Stimulated activated CD8-positive, alpha-beta memory T cell treated with anti-CD3 and anti-CD28 coated beads, Interleukin-4, amount 100 ng/mL, for 4 hours (primary cell): ENCODE measurements around the gene EMID1.

Experiments used
- DNase-seq, 2 donors: peaks; one replicate each; pipeline ENCODE4 v3.0.0-alpha.2; 2020; ENCODE audit warnings: low read depth in 2 of 2, low spot score in 1 of 2

The EMID1 gene

GRCh38 chr22:29205594-29206371, at the start of gene EMID1:
EMID1 (plus strand) TSS chr22:29205896; CDS start chr22:29206039, 143 bp downstream.
- DNase-seq, result no peak

- DNase-seq, result no peak
Measured at GRCh38 chr22:29155966-29156365, 49.7 kb upstream of the EMID1 start.

- no peak for DNase-seq
Measured at GRCh38 chr22:29156507-29156906, 49.2 kb upstream of the EMID1 start.

GRCh38 chr22:29157759-29158535, 47.7 kb upstream of the EMID1 start:
- no peak for DNase-seq

GRCh38 chr22:29158546-29158945, 47.1 kb upstream of the EMID1 start:
- DNase-seq, result no peak

- no peak for DNase-seq
Measured at GRCh38 chr22:29163808-29164207, 41.9 kb upstream of the EMID1 start.

- no peak for DNase-seq
Measured at GRCh38 chr22:29165321-29166060, 40.2 kb upstream of the EMID1 start.

- DNase-seq, result no peak
Measured at GRCh38 chr22:29166180-29166579, 39.5 kb upstream of the EMID1 start.

GRCh38 chr22:29167032-29167911, 38.4 kb upstream of the EMID1 start:
- DNase-seq, result peak in 1 of 2 donors; percentile 6

GRCh38 chr22:29171721-29172120, 34.0 kb upstream of the EMID1 start:
- DNase-seq, result no peak

GRCh38 chr22:29172216-29172615, 33.5 kb upstream of the EMID1 start:
- DNase-seq, result no peak

- no peak for DNase-seq
Measured at GRCh38 chr22:29175312-29175835, 30.3 kb upstream of the EMID1 start.

- no peak for DNase-seq
Measured at GRCh38 chr22:29183971-29184848, 21.5 kb upstream of the EMID1 start.

GRCh38 chr22:29184849-29185490, 20.7 kb upstream of the EMID1 start:
- no peak for DNase-seq

GRCh38 chr22:29186302-29186701, 19.4 kb upstream of the EMID1 start:
- DNase-seq, result no peak

GRCh38 chr22:29187831-29188230, 17.9 kb upstream of the EMID1 start:
- DNase-seq, result no peak

- no peak for DNase-seq
Measured at GRCh38 chr22:29190051-29190450, 15.6 kb upstream of the EMID1 start.

- DNase-seq, result no peak
Measured at GRCh38 chr22:29190918-29191317, 14.8 kb upstream of the EMID1 start.

- no peak for DNase-seq
Measured at GRCh38 chr22:29193021-29193420, 12.7 kb upstream of the EMID1 start.
